Brain microvascular endothelial cell (primary cell): ENCODE results near the gene GRIK4.

Source experiments
- DNase-seq: peaks from one replicate; pipeline ENCODE4 v3.0.0-alpha.2; 2020
- H3K27ac ChIP-seq: fragments of 250-450 bp; sonication (Bioruptor Pico); 2 replicates; pipeline ENCODE4 v1.5.1; 2020; ENCODE audit warnings: mild to moderate bottlenecking, moderate library complexity
- H3K27me3 ChIP-seq: fragments of 250-450 bp; sonication (Bioruptor Pico); replicated peaks from 2 replicates; pipeline ENCODE4 v1.5.1; 2020; ENCODE audit warnings: mild to moderate bottlenecking
- H3K36me3 ChIP-seq: fragments of 250-450 bp; sonication (Bioruptor Pico); replicated peaks from 2 replicates; pipeline ENCODE4 v1.5.1; 2020; ENCODE audit warnings: mild to moderate bottlenecking
- H3K4me3 ChIP-seq: 2 replicates; pipeline ENCODE4 v1.5.1; 2011; ENCODE audit warnings: low read depth, mild to moderate bottlenecking, control low read depth, low read length, moderate library complexity
- CTCF ChIP-seq: IDR thresholded peaks from 2 replicates; pipeline ENCODE4 v1.5.1; 2011; ENCODE audit warnings: low read depth, mild to moderate bottlenecking, moderate library complexity, low read length, control low read depth, inconsistent platforms; ENCODE audit errors: missing control alignments
- in situ Hi-C: cut with HindIII; loops from 2 replicates; pipeline ENCODE4 v1.10.0; 2017; ENCODE audit warnings: low sequenced_read_pairs, low pct_ligation_motif_present

GRIK4 gene

GRCh38 chr11:120819437-120820365 is 308.2 kb downstream of the GRIK4 start:
- DNase-seq = no peak
- Histone ChIP-seq H3K4me3 (no peak overlapping the region), H3K27ac (no peak overlapping the region), H3K27me3 (no peaks in the 10 kb centered on the region), H3K36me3 (no peaks in the 10 kb centered on the region)
- in situ Hi-C loops = no loop called here
- no peak for TF ChIP-seq CTCF

DNA sequence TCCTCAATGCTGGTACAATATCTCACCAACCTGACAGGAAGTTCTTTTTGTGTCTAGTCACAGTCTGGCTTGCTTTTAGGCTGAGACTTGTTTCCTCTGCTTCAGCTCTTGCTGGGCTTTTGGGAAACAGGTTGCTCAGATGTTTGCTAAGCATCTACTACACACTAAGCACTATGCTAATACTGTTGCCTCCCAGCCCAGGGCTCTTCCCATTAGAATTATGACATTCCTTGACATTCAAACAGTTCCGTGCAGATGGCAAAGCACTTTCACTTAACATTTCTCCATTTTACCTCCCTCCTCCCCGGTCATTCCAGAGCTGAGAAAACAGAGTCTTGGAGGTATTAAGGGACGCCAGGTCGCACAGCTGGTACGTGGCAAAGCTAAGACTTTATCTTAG is 311.6 kb downstream of the GRIK4 start:
- in situ Hi-C loops = no loop called here
- no peak for TF ChIP-seq CTCF
- no peaks in the 10 kb centered on the region for H3K27me3 ChIP-seq
- no peak overlapping the region for H3K4me3 ChIP-seq
- H3K27ac ChIP-seq = no peak overlapping the region
- no peak for DNase-seq
- H3K36me3 ChIP-seq = no peaks in the 10 kb centered on the region

DNA sequence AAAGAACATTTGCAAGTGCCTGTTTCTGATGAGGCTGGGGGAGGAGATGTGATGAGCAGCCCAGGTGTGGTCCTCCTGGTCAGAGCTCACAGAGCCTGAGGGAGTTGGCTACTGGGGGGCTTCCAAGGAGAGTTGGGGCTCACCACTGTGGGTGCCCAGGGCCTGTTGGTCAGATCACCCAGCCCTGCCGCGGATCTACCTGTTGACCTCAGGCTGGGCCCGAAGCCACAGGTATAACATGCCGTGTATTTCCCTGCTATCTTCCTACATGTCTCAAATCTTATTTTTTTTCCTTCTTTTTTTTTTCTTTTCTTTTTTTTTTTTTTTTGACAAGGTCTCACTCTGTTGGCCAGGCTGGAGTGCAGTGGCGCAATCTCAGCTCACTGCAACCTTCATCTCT is 312.7 kb downstream of the GRIK4 start:
- H3K27me3 ChIP-seq = no peaks in the 10 kb centered on the region
- H3K27ac ChIP-seq = no peak overlapping the region
- DNase-seq = no peak
- in situ Hi-C loops = no loop called here
- H3K36me3 ChIP-seq = no peaks in the 10 kb centered on the region
- no peak overlapping the region for H3K4me3 ChIP-seq
- no peak for TF ChIP-seq CTCF

GRCh38 chr11:120827198-120827597 is 315.6 kb downstream of the GRIK4 start:
- no peaks in the 10 kb centered on the region for H3K27me3 ChIP-seq
- no peaks in the 10 kb centered on the region for H3K36me3 ChIP-seq
- no peak overlapping the region for H3K27ac ChIP-seq
- in situ Hi-C loops = no loop called here
- H3K4me3 ChIP-seq = no peak overlapping the region
- no peak for DNase-seq
- no peak for TF ChIP-seq CTCF

DNA sequence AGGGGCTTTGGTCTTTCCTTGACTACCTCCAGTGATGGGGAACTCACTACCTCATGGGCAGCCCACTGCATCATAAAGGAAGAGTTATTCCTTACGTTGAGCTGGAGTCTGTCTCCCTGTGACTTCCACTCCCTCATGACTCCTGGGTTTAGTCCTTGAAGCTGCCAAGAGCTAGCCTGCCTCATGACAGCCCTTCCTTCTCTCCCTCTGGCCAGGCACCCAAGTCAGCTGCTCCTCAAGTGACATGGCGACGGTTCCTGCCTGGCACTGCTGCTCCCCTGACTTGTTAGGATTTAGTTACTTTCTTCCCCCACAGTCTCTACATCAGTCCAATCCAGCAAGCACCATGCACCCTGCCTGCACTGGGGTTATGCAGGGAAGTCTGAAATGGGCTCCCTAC is 316.3 kb downstream of the GRIK4 start:
- no peak for DNase-seq
- Histone ChIP-seq H3K4me3 (no peak overlapping the region), H3K36me3 (no peaks in the 10 kb centered on the region), H3K27ac (no peak overlapping the region), H3K27me3 (no peaks in the 10 kb centered on the region)
- in situ Hi-C loops = no loop called here
- no peak for TF ChIP-seq CTCF
